ENCODE measurements around the gene MACROH2A1. TPM values are rescaled to one million over a fixed set of nuclear protein-coding genes. Genes with fewer than 3 reads are reported as not detected.

MACROH2A1 gene
- polyA plus RNA-seq, 2 of the 4 experiments (the other 2 are of a cell fraction), result 158 to 172 TPM

DNA sequence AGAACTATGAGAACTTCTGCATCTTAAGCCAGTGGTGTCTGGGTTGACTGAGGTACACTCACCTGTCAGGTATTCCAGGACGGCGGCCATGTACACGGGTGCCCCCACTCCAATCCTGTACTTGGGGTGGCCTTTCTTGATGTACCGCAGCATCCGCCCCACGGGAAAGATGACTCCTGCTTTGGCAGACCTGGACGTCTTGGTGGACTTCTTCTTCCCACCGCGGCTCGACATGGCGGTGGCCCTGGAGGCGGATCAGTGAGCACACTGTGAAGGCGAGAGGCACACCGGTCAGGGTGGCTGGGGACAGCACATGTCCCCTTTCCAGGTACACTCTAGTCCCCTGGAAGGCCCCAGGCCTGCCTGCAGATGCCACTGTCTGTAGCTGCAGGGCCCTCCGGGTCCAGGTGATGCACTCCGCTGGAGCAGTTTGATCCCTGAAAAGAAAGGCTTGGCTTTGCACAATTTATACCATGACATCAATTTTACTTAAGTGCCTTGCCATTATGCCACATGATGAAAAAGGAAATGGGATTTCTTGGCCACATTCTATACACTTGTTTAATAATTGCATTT lies 10.1 kb downstream of the MACROH2A1 start (continued):
- TF ChIP-seq CTCF (IDR thresholded peaks at IDR 0.05), result no peak
- TF ChIP-seq RFX5 (IDR thresholded peaks at IDR 0.05), result no peak
- TF ChIP-seq MAZ (IDR thresholded peaks at IDR 0.05; ENCODE audit: borderline replicate concordance, low read depth, low read length), result no peak

- no peak; a peak in 2 of 6 replicates for ATAC-seq
- Histone ChIP-seq H3K9me3 (no peaks in the 10 kb centered on the region), H3K4me3 (no peak overlapping the region), H3K4me1 (peaks cover 22% of the 10 kb centered on the region), H3K4me2 (peak overlapping the region; percentile 58), H3K27ac (peak overlapping the region; percentile 61 to 81)
- TF ChIP-seq POLR2A (IDR thresholded peaks at IDR 0.05; ENCODE audit: low read length) (no peak), EP300 (IDR thresholded peaks at IDR 0.05) (no peak), RFX5 (IDR thresholded peaks at IDR 0.05) (no peak), SREBF2 (IDR thresholded peaks at IDR 0.05) (no peak), TP53 (CRISPR knock-in tag; IDR thresholded peaks at IDR 0.05) (no peak)
- TF ChIP-seq, protein P1, sequence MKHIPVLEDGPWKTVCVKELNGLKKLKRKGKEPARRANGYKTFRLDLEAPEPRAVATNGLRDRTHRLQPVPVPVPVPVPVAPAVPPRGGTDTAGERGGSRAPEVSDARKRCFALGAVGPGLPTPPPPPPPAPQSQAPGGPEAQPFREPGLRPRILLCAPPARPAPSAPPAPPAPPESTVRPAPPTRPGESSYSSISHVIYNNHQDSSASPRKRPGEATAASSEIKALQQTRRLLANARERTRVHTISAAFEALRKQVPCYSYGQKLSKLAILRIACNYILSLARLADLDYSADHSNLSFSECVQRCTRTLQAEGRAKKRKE (CRISPR knock-in tag; IDR thresholded peaks at IDR 0.05; ENCODE audit: low read depth), result no peak
- no peak for FAIRE-seq
- CTCF ChIA-PET, result interaction anchor here (1.8 kb wide), 1 partner anchor 10 kb away, joined by 4 read pairs; no protein-coding TSS in a partner anchor
- POLR2A ChIA-PET, result no interaction called here
- no peak for DNase-seq (ENCODE audit: low read depth in 1 of 2, low spot score in 1 of 2)
Observed at GRCh38 chr5:135387629-135387960, 11.4 kb downstream of the MACROH2A1 start.

DNA sequence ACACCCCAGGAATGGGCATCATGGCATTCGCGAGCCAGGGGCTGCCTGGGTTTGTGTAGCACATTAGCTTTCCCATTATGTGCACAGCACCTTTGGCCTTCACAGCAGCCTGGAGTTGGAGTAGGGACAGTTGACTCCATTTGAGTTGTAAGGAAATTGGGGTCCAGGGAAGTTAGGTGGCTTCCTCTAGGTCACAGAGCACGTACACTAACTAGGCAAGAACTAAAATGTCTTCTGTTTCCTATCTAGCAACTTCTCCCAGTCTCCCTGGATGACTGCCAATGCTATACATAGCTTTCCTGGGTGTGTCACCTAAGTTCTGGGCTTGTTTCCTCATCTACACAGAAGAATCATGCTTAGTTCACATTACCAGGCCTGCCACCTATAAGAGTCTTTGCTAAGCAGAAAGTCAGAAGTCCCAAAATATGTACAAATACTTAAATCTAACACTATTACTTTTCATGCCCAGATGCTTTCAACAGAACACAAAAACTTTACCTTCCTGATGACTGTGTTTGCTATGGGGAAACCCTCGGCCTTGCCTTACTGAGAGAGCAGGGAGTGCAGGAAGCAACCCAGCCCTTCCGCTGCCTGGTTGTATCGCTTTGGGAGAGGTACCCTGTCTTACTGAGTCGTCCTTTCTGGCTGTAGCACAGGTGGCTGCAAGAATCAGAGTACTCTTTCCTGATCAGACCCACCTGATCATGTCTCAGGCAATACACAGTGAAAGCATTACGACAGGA lies 12.0 kb downstream of the MACROH2A1 start:
- H3K9me3 ChIP-seq, result no peaks in the 10 kb centered on the region
- ChIA-PET POLR2A (no interaction called here), CTCF (interaction anchor here (0.7 to 1.8 kb wide), 2 partner anchors 10 to 165 kb away, joined by 3 to 4 read pairs; no protein-coding TSS in a partner anchor)
- ATAC-seq (peak; percentile 66 to 80; a peak in 5 of 6 replicates), FAIRE-seq (no peak), DNase-seq (ENCODE audit: low read depth in 1 of 2, low spot score in 1 of 2) (peak; percentile 69 to 88)
- peak overlapping the region; percentile 58 for H3K4me2 ChIP-seq
- peaks cover 22% of the 10 kb centered on the region for H3K4me1 ChIP-seq
- peak overlapping the region; percentile 61 to 81 for H3K27ac ChIP-seq
- 68% methylated on average over 8 of the region's 8 CpGs for WGBS (ENCODE audit: missing lambda C conversion rate)
- no peak overlapping the region for H3K4me3 ChIP-seq
- no peak for TF ChIP-seq FOSL2 (IDR thresholded peaks at IDR 0.05)
- TF ChIP-seq FOSL2 (CRISPR knock-in tag; IDR thresholded peaks at IDR 0.05), result no peak
- no peak for TF ChIP-seq RCOR1 (IDR thresholded peaks at IDR 0.05; ENCODE audit: low read depth, low read length)
- TF ChIP-seq, protein P2, sequence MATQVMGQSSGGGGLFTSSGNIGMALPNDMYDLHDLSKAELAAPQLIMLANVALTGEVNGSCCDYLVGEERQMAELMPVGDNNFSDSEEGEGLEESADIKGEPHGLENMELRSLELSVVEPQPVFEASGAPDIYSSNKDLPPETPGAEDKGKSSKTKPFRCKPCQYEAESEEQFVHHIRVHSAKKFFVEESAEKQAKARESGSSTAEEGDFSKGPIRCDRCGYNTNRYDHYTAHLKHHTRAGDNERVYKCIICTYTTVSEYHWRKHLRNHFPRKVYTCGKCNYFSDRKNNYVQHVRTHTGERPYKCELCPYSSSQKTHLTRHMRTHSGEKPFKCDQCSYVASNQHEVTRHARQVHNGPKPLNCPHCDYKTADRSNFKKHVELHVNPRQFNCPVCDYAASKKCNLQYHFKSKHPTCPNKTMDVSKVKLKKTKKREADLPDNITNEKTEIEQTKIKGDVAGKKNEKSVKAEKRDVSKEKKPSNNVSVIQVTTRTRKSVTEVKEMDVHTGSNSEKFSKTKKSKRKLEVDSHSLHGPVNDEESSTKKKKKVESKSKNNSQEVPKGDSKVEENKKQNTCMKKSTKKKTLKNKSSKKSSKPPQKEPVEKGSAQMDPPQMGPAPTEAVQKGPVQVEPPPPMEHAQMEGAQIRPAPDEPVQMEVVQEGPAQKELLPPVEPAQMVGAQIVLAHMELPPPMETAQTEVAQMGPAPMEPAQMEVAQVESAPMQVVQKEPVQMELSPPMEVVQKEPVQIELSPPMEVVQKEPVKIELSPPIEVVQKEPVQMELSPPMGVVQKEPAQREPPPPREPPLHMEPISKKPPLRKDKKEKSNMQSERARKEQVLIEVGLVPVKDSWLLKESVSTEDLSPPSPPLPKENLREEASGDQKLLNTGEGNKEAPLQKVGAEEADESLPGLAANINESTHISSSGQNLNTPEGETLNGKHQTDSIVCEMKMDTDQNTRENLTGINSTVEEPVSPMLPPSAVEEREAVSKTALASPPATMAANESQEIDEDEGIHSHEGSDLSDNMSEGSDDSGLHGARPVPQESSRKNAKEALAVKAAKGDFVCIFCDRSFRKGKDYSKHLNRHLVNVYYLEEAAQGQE (IDR thresholded peaks at IDR 0.05), result no peak
- TF ChIP-seq, protein P1 (CRISPR knock-in tag; IDR thresholded peaks at IDR 0.05; ENCODE audit: low read depth), result no peak
- no peak for TF ChIP-seq RNF2 (IDR thresholded peaks at IDR 0.05; ENCODE audit: borderline replicate concordance, low read depth)
- no peak for TF ChIP-seq TFCP2L1 (CRISPR knock-in tag; IDR thresholded peaks at IDR 0.05)
- TF ChIP-seq CTCF (IDR thresholded peaks at IDR 0.05), result no peak
- TF ChIP-seq ESRRA (IDR thresholded peaks at IDR 0.05; ENCODE audit: borderline replicate concordance, low read length), result no peak
- no peak for TF ChIP-seq CHD4 (IDR thresholded peaks at IDR 0.05; ENCODE audit: borderline replicate concordance)
- no peak for TF ChIP-seq SMC3 (IDR thresholded peaks at IDR 0.05)
- no peak for TF ChIP-seq EHF (CRISPR knock-in tag; IDR thresholded peaks at IDR 0.05)
- no peak for TF ChIP-seq RFX5 (IDR thresholded peaks at IDR 0.05)
- no peak for TF ChIP-seq HOXA7 (CRISPR knock-in tag; IDR thresholded peaks at IDR 0.05)
- no peak for TF ChIP-seq EHMT2 (IDR thresholded peaks at IDR 0.05; ENCODE audit: low read depth)
- TF ChIP-seq ZSCAN20 (CRISPR knock-in tag; IDR thresholded peaks at IDR 0.05), result no peak
- no peak for TF ChIP-seq HEYL (CRISPR knock-in tag; IDR thresholded peaks at IDR 0.05)
- no peak for TF ChIP-seq ZFP36 (IDR thresholded peaks at IDR 0.05; ENCODE audit: borderline replicate concordance, partially characterized antibody)
- no peak for TF ChIP-seq ZNF302 (CRISPR knock-in tag; IDR thresholded peaks at IDR 0.05)
